ENCODE measurements around the gene PKNOX2. TPM values are rescaled to one million over a fixed set of nuclear protein-coding genes. Genes with fewer than 3 reads are reported as not detected.

PKNOX2 gene
- total and polyA plus RNA-seq, 9 donors: 10.6 to 42.3 (median 30.0) TPM

DNA sequence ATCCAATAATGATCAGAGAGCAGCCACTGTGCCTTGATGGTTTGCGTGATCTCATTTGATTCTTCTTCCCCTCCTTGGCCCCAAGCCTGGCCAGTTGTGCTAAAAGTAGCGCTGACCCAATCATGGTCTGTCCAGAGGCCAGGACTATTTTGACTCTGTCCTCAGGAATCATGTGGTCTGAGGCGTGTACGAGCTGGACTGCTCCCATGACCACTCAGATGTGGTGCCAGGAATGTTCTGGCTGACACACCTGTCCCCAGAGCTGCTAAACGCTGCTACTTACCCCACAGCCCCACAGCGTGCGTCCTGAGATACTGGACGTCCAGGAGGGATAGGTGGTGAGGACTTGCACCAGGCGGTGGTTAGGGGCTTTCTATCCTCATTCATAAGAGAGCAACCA is 261.1 kb downstream of the PKNOX2 start:
- H3K27ac ChIP-seq: no peak overlapping the region
- no peaks in the 10 kb centered on the region for H3K4me1 ChIP-seq (ENCODE audit: insufficient read depth)
- TF ChIP-seq, protein P1, sequence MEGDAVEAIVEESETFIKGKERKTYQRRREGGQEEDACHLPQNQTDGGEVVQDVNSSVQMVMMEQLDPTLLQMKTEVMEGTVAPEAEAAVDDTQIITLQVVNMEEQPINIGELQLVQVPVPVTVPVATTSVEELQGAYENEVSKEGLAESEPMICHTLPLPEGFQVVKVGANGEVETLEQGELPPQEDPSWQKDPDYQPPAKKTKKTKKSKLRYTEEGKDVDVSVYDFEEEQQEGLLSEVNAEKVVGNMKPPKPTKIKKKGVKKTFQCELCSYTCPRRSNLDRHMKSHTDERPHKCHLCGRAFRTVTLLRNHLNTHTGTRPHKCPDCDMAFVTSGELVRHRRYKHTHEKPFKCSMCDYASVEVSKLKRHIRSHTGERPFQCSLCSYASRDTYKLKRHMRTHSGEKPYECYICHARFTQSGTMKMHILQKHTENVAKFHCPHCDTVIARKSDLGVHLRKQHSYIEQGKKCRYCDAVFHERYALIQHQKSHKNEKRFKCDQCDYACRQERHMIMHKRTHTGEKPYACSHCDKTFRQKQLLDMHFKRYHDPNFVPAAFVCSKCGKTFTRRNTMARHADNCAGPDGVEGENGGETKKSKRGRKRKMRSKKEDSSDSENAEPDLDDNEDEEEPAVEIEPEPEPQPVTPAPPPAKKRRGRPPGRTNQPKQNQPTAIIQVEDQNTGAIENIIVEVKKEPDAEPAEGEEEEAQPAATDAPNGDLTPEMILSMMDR (IDR thresholded peaks at IDR 0.05): no peak
- TF ChIP-seq POLR2A (IDR thresholded peaks at IDR 0.05): no peak
- no peak for TF ChIP-seq EP300 (IDR thresholded peaks at IDR 0.05)
- no peak overlapping the region for H3K4me3 ChIP-seq
- intact Hi-C loops (cut with DNase I): no loop called here
- H3K27me3 ChIP-seq: no peaks in the 10 kb centered on the region
- H3K36me3 ChIP-seq: no peaks in the 10 kb centered on the region
- no peak for DNase-seq
- WGBS, 3 donors: 60 to 71% (median 65%) methylated on average over 8 of the region's 9 CpGs
- no peaks in the 10 kb centered on the region for H3K9me3 ChIP-seq

- intact Hi-C loops (cut with DNase I): no loop called here
- no peaks in the 10 kb centered on the region for H3K27me3 ChIP-seq
- 75 to 77% (median 76%) methylated on average over 14 of the region's 14 CpGs for WGBS, 3 donors
- DNase-seq: no peak
- H3K9me3 ChIP-seq: no peaks in the 10 kb centered on the region
- H3K4me3 ChIP-seq: no peak overlapping the region
- no peaks in the 10 kb centered on the region for H3K36me3 ChIP-seq
- no peak for TF ChIP-seq POLR2A (IDR thresholded peaks at IDR 0.05)
- TF ChIP-seq, protein P1 (IDR thresholded peaks at IDR 0.05): no peak
- TF ChIP-seq EP300 (IDR thresholded peaks at IDR 0.05): no peak
- no peaks in the 10 kb centered on the region for H3K4me1 ChIP-seq (ENCODE audit: insufficient read depth)
- no peak overlapping the region for H3K27ac ChIP-seq
These were observed 262.4 kb downstream of the PKNOX2 start for GRCh38 chr11:125426818-125427528.

GRCh38 chr11:125428486-125429173 is 264.1 kb downstream of the PKNOX2 start:
- DNase-seq: no peak
- Histone ChIP-seq H3K4me1 (ENCODE audit: insufficient read depth) (no peaks in the 10 kb centered on the region), H3K4me3 (no peak overlapping the region), H3K9me3 (no peaks in the 10 kb centered on the region), H3K27me3 (no peaks in the 10 kb centered on the region), H3K36me3 (no peaks in the 10 kb centered on the region), H3K27ac (no peak overlapping the region)
- WGBS, 3 donors: 80 to 83% (median 81%) methylated on average over 11 of the region's 11 CpGs
- intact Hi-C loops (cut with DNase I): no loop called here
- TF ChIP-seq POLR2A (IDR thresholded peaks at IDR 0.05) (no peak), EP300 (IDR thresholded peaks at IDR 0.05) (no peak)
- TF ChIP-seq, protein P1 (IDR thresholded peaks at IDR 0.05): no peak

- peak; percentile 36 to 71 (median 56) for DNase-seq
- no peak for TF ChIP-seq POLR2A (IDR thresholded peaks at IDR 0.05)
- TF ChIP-seq EP300 (IDR thresholded peaks at IDR 0.05): no peak
- TF ChIP-seq, protein P1 (IDR thresholded peaks at IDR 0.05): no peak
These were observed 264.7 kb downstream of the PKNOX2 start for GRCh38 chr11:125429174-125429707.

More at GRCh38 chr11:125429174-125429707, 264.7 kb downstream of the PKNOX2 start:
- Histone ChIP-seq H3K4me3 (no peak overlapping the region), H3K27me3 (no peaks in the 10 kb centered on the region), H3K36me3 (no peaks in the 10 kb centered on the region), H3K9me3 (no peaks in the 10 kb centered on the region), H3K4me1 (ENCODE audit: insufficient read depth) (no peaks in the 10 kb centered on the region), H3K27ac (no peak overlapping the region)
- intact Hi-C loops (cut with DNase I): no loop called here
- WGBS, 3 donors: 47 to 63% (median 53%) methylated on average over 6 of the region's 6 CpGs

Measured in ovary (tissue), 9 donors.